RCC 7860 (cell line): Measurements from ENCODE around the gene SEMA4D.
"Not testable (repeated sequence)": the region's sequence is repeated elsewhere in the genome, so short reads cannot be mapped to it uniquely, and the experiment has no call there.

Source experiments
- DNase-seq: peaks from one replicate; pipeline ENCODE4 v3.0.0-alpha.2; 2015; ENCODE audit warnings: low spot score
- FAIRE-seq: peaks from 2 replicates; lab custom pipeline; 2012; peaks lifted over from hg19 to GRCh38; lab: Jason Lieb, UNC

The SEMA4D gene

DNA sequence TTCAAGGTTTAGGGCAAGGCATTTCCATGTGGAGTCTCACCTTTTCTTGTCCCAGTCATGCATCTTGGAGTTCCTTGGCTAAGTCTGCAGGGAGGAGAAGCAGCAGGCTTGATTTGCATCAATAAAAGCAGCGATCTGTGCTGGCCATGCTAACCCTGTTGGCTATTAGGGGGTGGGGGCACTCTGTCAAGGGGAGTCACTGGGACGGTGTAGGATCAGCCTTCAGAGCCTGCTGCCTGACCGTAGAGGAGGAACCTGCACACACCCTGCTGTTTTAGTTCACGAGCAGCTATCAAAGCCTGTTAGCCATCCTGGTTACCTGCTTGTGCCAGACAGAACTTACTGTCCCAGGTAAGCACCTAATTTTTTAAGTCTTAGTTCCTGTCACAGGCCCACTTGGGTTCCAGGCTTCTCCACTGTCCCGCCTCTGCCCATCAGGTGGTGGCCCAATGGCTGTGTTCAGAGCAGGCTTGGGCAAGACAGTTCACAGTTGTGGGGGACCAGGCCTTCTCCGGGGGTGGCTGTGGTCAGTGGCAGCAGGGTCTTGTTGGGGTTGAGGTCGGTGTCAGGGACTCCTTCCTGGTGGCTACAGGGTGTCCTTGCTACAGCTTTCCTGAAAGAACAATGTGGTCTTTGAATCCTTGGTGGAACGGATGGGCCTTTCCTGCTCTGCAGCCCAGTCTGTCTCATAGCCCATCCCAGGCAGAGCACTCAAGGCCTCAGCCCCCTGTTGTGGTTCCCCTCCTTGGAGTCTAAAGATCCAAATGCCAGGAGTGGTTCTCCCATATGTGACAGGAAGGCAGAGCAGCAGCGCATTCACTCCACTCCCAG lies 135.9 kb downstream of the SEMA4D start:
- FAIRE-seq (no peak), DNase-seq (no peak)

- FAIRE-seq (no peak), DNase-seq (no peak)
Observed at GRCh38 chr9:89361031-89361430, 136.9 kb downstream of the SEMA4D start.

- no peak for DNase-seq
Observed at GRCh38 chr9:89360465-89360864, 137.4 kb downstream of the SEMA4D start.

DNA sequence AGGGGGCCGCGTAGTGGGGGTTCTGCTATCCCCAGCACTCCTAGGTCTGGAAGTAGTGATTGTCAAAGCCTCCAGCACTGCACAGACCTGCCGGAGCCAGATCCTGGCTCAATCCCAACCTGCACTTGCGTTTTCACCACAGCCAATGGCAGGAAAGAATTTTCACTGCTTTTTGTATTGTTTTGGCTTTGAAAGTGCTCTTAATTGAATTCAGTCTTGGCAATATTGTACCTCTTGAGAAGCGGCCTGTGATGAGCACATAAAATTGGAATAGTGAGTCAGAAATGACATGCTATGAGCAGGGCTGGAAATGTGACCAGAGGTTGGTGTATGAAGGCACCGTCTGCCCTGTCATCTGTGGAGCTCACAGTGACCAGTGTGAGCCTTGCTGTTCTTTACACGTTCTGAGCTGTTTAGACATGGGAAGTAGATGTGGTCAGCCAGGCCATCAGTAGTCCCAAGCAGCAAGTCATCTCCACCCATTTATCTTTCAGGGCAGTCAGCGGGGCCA lies 138.1 kb downstream of the SEMA4D start:
- FAIRE-seq, result no peak
- no peak for DNase-seq

More at GRCh38 chr9:89360465-89360864, 137.4 kb downstream of the SEMA4D start:
- no peak for FAIRE-seq

GRCh38 chr9:89358985-89359384 lies 138.9 kb downstream of the SEMA4D start:
- no peak for DNase-seq
- FAIRE-seq, result no peak

DNA sequence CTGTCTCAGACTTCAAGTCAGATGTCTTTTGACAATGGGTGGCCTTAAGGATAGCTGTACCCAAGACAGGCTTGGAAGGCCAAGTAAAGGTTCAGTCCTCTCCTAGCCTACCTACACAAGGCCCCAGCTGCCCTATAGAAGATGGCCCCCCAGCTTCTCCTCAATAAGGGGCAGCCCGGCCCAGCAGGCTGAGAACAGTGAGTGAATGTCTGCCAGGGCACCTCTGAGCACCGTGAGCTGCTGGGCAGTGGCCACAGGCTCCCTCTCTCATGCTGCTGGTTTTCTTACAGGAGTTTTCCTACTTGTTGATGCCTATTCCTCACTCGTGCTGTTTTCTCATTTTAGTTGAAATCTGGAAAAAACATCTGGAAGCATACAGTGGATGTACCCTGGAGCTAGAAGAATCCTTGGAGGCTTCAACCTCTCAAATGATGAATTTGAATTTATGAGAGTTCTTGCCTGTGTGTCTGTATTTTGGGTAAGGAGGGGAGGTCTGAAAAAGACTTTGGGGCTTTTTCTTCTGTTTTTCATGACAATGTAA lies 139.5 kb downstream of the SEMA4D start:
- no peak for DNase-seq
- no peak for FAIRE-seq

- DNase-seq, result no peak
Observed at GRCh38 chr9:89357331-89358197, 140.3 kb downstream of the SEMA4D start.

GRCh38 chr9:89356782-89357181 lies 141.1 kb downstream of the SEMA4D start:
- FAIRE-seq, result no peak

More at GRCh38 chr9:89357331-89358197, 140.3 kb downstream of the SEMA4D start:
- FAIRE-seq, result no peak

DNA sequence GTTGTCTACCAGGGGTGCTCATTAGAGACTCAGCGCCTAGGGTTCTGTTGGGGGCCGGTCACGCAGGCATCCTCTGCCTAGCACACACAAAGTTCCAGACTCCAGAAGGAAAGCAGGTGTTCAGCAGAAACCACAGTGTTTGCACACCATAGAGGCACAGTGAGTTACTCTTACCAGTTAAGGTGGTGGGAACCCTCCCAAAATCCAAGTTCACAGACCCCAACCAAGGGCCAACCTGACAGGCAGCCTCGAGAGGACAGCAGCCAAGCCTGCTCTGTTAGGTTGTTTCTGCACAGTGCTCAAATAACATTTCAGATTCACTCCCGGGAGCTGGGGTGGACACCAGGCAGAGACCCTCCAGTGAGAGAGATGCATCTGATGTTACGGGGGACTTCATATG lies 143.4 kb downstream of the SEMA4D start:
- FAIRE-seq (no peak), DNase-seq (no peak)

More at GRCh38 chr9:89356782-89357181, 141.1 kb downstream of the SEMA4D start:
- no peak for DNase-seq

GRCh38 chr9:89353989-89354388 lies 143.9 kb downstream of the SEMA4D start:
- FAIRE-seq (no peak), DNase-seq (no peak)

DNA sequence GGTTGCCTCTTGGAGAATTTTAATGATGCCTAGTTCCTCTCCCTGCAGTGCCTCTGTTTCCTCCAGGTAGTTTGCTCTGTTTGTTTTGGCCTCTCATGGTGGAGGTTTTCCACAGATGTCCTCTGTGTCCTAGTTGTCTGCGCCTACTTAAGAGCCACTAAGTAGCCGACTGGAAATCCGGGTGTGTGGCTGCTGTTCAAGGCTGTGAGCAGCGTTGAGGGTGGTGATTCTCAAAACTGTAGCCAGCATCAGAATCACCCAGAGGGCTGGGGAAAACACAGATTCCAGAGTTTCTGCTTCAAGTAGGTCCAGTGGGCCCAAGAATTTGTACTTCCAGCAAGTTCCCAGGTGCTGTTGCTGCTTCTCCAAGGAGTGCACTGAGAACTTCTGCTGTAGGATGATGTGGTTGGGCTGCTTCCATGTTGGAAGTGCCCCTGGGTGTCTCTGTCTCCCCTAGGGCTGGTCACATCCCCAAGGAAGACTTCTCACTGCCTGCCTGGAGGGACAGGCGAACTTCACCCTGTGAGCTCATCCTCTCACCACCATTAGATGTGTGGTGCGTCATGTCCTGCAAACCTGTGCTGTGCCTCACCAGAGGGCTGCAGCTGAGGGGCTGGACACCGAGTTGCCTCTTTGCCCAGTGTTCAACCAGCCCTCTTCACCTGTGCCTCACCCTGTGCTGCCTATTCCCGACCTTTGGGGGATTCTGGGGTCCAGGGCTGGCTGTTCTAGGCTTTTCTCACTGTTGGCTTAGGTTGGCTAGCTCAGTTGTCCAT lies 144.9 kb downstream of the SEMA4D start:
- FAIRE-seq, result no peak
- DNase-seq, result no peak

- FAIRE-seq, result no peak
- no peak for DNase-seq
Observed at GRCh38 chr9:89352451-89352850, 145.5 kb downstream of the SEMA4D start.

GRCh38 chr9:89351584-89352300 lies 146.2 kb downstream of the SEMA4D start:
- FAIRE-seq (no peak), DNase-seq (no peak)

DNA sequence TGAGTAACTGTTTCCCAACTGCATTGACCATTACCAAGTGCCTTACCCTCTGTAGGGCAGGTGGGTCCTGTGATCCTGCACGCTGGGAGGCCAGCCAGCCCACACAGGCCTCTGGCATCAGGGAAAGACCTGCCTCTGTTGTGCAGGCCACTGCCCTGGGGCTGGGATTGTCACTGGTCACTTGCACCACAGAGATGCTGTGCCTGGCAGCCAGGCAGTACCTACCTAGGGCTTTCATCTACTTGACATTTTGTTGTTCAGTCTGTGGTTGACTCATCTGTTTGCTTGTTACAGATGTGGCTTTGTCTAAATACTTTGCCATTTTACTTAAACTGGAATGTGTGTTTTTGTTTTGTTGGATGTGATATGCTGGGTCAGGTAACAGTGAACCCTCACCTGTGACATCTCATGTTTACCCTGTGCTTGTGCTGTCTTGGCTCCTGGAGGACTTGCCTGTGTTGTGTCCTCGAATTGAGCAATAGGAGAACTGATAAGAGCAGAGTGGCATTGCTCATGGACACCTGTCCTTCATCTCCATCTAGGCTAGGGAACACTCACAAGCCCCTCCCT lies 146.8 kb downstream of the SEMA4D start:
- FAIRE-seq, result no peak
- no peak for DNase-seq

- FAIRE-seq, result no peak
- no peak for DNase-seq
Observed at GRCh38 chr9:89349607-89350006, 148.3 kb downstream of the SEMA4D start.

DNA sequence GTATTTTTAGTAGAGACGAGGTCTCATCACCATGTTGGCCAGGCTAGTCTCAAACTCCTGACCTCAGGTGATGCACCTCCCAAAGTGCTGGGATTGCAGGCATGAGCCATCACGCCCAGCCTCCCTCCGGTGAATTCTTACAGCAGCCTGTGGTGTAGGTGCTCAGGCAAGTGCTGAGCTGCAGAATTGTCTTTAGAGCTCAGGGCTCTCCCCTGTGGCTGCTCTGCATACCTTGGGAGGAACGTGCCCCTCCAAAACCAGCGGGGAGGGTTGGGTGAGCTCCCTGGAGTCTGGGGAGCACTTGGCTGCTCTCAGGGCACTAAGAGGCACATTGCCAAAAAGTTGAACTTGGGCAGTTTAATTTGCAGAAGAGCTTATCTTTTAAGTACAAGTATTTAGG lies 150.3 kb downstream of the SEMA4D start:
- DNase-seq, result no peak

GRCh38 chr9:89346696-89347095 lies 151.2 kb downstream of the SEMA4D start:
- FAIRE-seq, result no peak

More for the DNA sequence above, 150.3 kb downstream of the SEMA4D start:
- FAIRE-seq, result no peak

GRCh38 chr9:89345476-89345875 lies 152.4 kb downstream of the SEMA4D start:
- FAIRE-seq, result no peak
- no peak for DNase-seq

More at GRCh38 chr9:89346696-89347095, 151.2 kb downstream of the SEMA4D start:
- no peak for DNase-seq

GRCh38 chr9:89343812-89344211 lies 154.1 kb downstream of the SEMA4D start:
- not testable (repeated sequence) for DNase-seq, FAIRE-seq
